ENCODE data around the gene SNRPA. TPM values are rescaled to one million over a fixed set of nuclear protein-coding genes. Genes with fewer than 3 reads are reported as not detected.

Gene SNRPA
- total and polyA plus RNA-seq, 2 donors (not counting 1 experiment from before 2014, with no cell fraction given): 92.0 to 147 TPM

DNA sequence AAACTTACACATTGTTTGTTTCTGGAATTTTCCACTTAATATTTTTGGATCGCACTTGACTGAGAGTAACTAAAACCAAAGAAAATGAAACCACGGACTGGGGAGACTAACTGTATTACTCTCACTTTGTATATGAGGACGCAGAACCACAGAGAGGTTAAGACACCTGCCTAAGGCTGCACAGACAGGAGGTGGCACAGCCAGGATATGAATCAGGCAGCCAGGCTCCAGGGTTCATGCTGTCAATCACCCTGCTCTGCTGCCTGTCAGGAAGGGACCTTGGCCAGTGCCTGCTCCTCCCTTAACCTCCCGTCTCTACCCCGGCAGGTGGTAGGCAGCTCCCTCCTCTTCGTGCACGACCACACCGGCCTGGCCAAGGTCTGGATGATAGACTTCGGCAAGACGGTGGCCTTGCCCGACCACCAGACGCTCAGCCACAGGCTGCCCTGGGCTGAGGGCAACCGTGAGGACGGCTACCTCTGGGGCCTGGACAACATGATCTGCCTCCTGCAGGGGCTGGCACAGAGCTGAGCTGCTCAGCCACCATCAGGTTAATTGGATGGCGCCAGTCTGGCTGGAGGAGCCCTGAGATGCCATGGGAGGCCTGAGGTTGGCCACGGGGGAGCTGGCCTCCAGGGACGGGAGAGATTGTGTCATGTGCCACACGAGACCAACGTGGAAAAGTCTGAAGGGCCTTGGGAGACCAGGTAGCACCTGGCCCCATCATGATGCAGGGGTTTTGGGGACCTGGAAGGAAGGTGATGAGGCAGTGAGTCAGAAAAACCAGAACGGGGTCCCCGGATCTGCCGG, 11.8 kb upstream of the SNRPA start:
- H3K9me3 Mint-ChIP-seq (ENCODE audit: insufficient read depth): no peaks in the 10 kb centered on the region
- Histone ChIP-seq H3K79me2 (ENCODE audit: control insufficient read depth, insufficient read depth, low read length) (no peaks in the 10 kb centered on the region), H3K9me3 (ENCODE audit: control extremely low read depth in 1 of 3, control insufficient read depth in 2 of 3, insufficient read depth in 1 of 3, low read length in 2 of 3) (no peaks in the 10 kb centered on the region), H3K36me3 (replicated peaks in 1 of 2; ENCODE audit: control extremely low read depth in 1 of 2, control insufficient read depth in 1 of 2, extremely low read depth in 1 of 2, insufficient read depth in 2 of 2, low read length in 1 of 2) (peaks cover 0 to 39% of the 10 kb centered on the region in 2 experiments), H2AFZ (ENCODE audit: insufficient read depth, low read depth, low read length, poor library complexity, severe bottlenecking) (no peak overlapping the region), H3K4me1 (ENCODE audit: control insufficient read depth in 2 of 2, insufficient read depth in 2 of 2, low read length in 2 of 2) (no peaks in the 10 kb centered on the region), H3K27ac (ENCODE audit: low read length in 2 of 2) (no peak overlapping the region), H4K20me1 (ENCODE audit: control insufficient read depth, insufficient read depth, low read length, poor library complexity, severe bottlenecking) (no peaks in the 10 kb centered on the region), H3K4me3 (ENCODE audit: control extremely low read depth in 1 of 5, extremely low read depth in 1 of 5, insufficient read depth in 1 of 5, low read depth in 2 of 5, low read length in 4 of 5) (no peak overlapping the region), H3K27me3 (replicated peaks in 1 of 4; ENCODE audit: control extremely low read depth in 1 of 4, control insufficient read depth in 3 of 4, insufficient read depth in 4 of 4, low read length in 3 of 4) (no peaks in the 10 kb centered on the region), H3K9ac (ENCODE audit: low read length) (no peak overlapping the region), H3K4me2 (replicated peaks; ENCODE audit: low read depth, low read length, poor library complexity, severe bottlenecking) (no peak overlapping the region)
- 94% methylated on average over 22 of the region's 22 CpGs for WGBS (ENCODE audit: insufficient coverage)
- intact Hi-C loops (cut with micrococcal nuclease): no loop called here
- ChIA-PET CTCF (no interaction called here), POLR2A (no interaction called here)
- H3K27me3 Mint-ChIP-seq: no peaks in the 10 kb centered on the region
- H3K4me3 Mint-ChIP-seq: no peak overlapping the region
- no peaks in the 10 kb centered on the region for H3K4me1 Mint-ChIP-seq
- DNase-seq (no peak), ATAC-seq (ENCODE audit: low read depth) (no peak)
- H3K27ac Mint-ChIP-seq: no peak overlapping the region
- TF ChIP-seq EZH2 (IDR thresholded peaks at IDR 0.05; ENCODE audit: borderline replicate concordance, insufficient read depth, low read depth, low read length, poor library complexity, severe bottlenecking): no peak
- TF ChIP-seq, protein P1, sequence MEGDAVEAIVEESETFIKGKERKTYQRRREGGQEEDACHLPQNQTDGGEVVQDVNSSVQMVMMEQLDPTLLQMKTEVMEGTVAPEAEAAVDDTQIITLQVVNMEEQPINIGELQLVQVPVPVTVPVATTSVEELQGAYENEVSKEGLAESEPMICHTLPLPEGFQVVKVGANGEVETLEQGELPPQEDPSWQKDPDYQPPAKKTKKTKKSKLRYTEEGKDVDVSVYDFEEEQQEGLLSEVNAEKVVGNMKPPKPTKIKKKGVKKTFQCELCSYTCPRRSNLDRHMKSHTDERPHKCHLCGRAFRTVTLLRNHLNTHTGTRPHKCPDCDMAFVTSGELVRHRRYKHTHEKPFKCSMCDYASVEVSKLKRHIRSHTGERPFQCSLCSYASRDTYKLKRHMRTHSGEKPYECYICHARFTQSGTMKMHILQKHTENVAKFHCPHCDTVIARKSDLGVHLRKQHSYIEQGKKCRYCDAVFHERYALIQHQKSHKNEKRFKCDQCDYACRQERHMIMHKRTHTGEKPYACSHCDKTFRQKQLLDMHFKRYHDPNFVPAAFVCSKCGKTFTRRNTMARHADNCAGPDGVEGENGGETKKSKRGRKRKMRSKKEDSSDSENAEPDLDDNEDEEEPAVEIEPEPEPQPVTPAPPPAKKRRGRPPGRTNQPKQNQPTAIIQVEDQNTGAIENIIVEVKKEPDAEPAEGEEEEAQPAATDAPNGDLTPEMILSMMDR (IDR thresholded peaks at IDR 0.05): no peak

DNA sequence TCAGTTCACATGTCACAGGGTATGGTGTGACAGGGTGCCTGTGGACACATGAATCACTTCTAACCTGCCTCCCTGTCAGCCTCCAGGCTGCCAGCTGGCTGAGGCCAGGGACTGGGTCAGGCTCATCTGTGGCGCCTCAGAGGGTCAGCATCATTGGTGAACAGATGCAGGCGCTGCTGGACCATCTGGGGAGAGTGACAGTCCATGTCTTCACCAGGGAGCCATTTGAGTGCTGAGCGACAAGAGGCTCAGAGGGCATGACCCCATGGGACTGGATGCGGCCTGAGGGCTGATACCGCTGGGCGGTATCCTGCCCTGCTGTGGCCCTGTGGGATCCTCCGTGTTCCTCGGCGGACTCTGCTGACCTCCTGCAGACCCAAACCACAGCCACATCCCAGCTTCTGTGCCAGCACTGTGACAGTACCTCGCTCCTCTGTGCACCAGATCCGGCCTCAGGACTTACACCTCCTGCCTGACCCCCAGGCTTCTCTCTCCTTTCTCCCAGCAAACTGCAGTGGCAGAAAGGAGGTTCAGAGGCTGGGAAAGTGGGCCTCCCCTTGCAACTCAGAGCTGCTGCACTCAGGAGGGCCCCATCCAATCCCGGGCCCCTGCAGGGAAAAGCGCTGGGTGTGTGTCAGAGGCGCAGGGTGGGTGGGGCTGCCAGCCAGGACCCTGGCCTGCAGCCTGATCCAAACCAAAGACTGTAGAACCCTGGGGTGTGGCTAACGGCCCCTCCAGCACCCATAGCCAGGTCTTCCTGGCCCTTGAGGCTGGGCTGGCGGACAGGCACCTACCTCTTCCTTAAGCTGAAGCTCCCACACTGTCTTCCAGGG, 10.9 kb upstream of the SNRPA start:
- Histone ChIP-seq H3K9ac (ENCODE audit: low read length) (no peak overlapping the region), H3K36me3 (replicated peaks in 1 of 2; ENCODE audit: control extremely low read depth in 1 of 2, control insufficient read depth in 1 of 2, extremely low read depth in 1 of 2, insufficient read depth in 2 of 2, low read length in 1 of 2) (peaks cover 0 to 34% of the 10 kb centered on the region in 2 experiments), H3K4me3 (ENCODE audit: control extremely low read depth in 1 of 5, extremely low read depth in 1 of 5, insufficient read depth in 1 of 5, low read depth in 2 of 5, low read length in 4 of 5) (no peak overlapping the region), H3K27me3 (replicated peaks in 1 of 4; ENCODE audit: control extremely low read depth in 1 of 4, control insufficient read depth in 3 of 4, insufficient read depth in 4 of 4, low read length in 3 of 4) (no peaks in the 10 kb centered on the region), H3K4me1 (ENCODE audit: control insufficient read depth in 2 of 2, insufficient read depth in 2 of 2, low read length in 2 of 2) (no peaks in the 10 kb centered on the region), H3K27ac (ENCODE audit: low read length in 2 of 2) (no peak overlapping the region), H3K79me2 (ENCODE audit: control insufficient read depth, insufficient read depth, low read length) (no peaks in the 10 kb centered on the region), H2AFZ (ENCODE audit: insufficient read depth, low read depth, low read length, poor library complexity, severe bottlenecking) (no peak overlapping the region), H3K9me3 (ENCODE audit: control extremely low read depth in 1 of 3, control insufficient read depth in 2 of 3, insufficient read depth in 1 of 3, low read length in 2 of 3) (no peaks in the 10 kb centered on the region), H4K20me1 (ENCODE audit: control insufficient read depth, insufficient read depth, low read length, poor library complexity, severe bottlenecking) (no peaks in the 10 kb centered on the region), H3K4me2 (replicated peaks; ENCODE audit: low read depth, low read length, poor library complexity, severe bottlenecking) (no peak overlapping the region)
- TF ChIP-seq, protein P1 (IDR thresholded peaks at IDR 0.05): no peak
- no peak for TF ChIP-seq EZH2 (IDR thresholded peaks at IDR 0.05; ENCODE audit: borderline replicate concordance, insufficient read depth, low read depth, low read length, poor library complexity, severe bottlenecking)
- ChIA-PET POLR2A (no interaction called here), CTCF (no interaction called here)
- H3K4me3 Mint-ChIP-seq: no peak overlapping the region
- H3K27me3 Mint-ChIP-seq: no peaks in the 10 kb centered on the region
- H3K9me3 Mint-ChIP-seq (ENCODE audit: insufficient read depth): no peaks in the 10 kb centered on the region
- no peaks in the 10 kb centered on the region for H3K4me1 Mint-ChIP-seq
- DNase-seq: no peak
- H3K27ac Mint-ChIP-seq: no peak overlapping the region
- WGBS (ENCODE audit: insufficient coverage): 94% methylated on average over 14 of the region's 16 CpGs
- intact Hi-C loops (cut with micrococcal nuclease): no loop called here
- ATAC-seq (ENCODE audit: low read depth): no peak

Data from B cell (primary cell).